H1 (cell line): ENCODE measurements around the gene JMJD7. TPM values are rescaled to one million over a fixed set of nuclear protein-coding genes. Genes with fewer than 3 reads are reported as not detected.

Experiments
- CTCF ChIA-PET: fragments of 300-600 bp; sonication (Branson Sonifier 250); formaldehyde crosslinking; loops from one replicate; lab custom pipeline; 2021; ENCODE audit not compliant: partially characterized antibody; lab: Charles Lee
- POLR2A ChIA-PET: fragments of 300-600 bp; sonication (Branson Sonifier 250); formaldehyde crosslinking; loops from one replicate; lab custom pipeline; 2021; ENCODE audit warnings: inconsistent platforms; ENCODE audit not compliant: partially characterized antibody; lab: Charles Lee
- DNase-seq, 2 experiments: peaks; one replicate each; pipeline versions ENCODE4 v3.0.0 to v3.0.0-alpha.2; 2010 to 2022; ENCODE audit warnings: low spot score in 2 of 2, low read depth in 1 of 2, mixed read lengths in 1 of 2
- FAIRE-seq: peaks from 2 replicates; lab custom pipeline; 2011; peaks lifted over from hg19 to GRCh38; lab: Jason Lieb, UNC
- H2AFZ ChIP-seq: 2 replicates; pipeline ENCODE4 v1.8.1; 2012; ENCODE audit warnings: low read length, inconsistent platforms
- H2AK5ac ChIP-seq: 2 replicates; pipeline ENCODE4 v1.6.1; 2013; ENCODE audit warnings: low read depth, low read length
- H2BK120ac ChIP-seq: replicated peaks from 2 replicates; pipeline ENCODE3; 2013; ENCODE audit warnings: low read depth, low read length, inconsistent platforms
- H2BK12ac ChIP-seq: 2 replicates; pipeline ENCODE4 v1.6.1; 2013; ENCODE audit warnings: low read depth, low read length
- H2BK15ac ChIP-seq: 2 replicates; pipeline ENCODE4 v1.6.1; 2013; ENCODE audit warnings: low read length
- H2BK20ac ChIP-seq: 2 replicates; pipeline ENCODE4 v1.6.1; 2013; ENCODE audit warnings: low read length
- H2BK5ac ChIP-seq: 2 replicates; pipeline ENCODE4 v1.6.1; 2013; ENCODE audit warnings: low read depth, low read length
- H3K14ac ChIP-seq: 2 replicates; pipeline ENCODE4 v1.6.1; 2013; ENCODE audit warnings: inconsistent platforms; ENCODE audit not compliant: insufficient read length
- H3K18ac ChIP-seq: 2 replicates; pipeline ENCODE4 v1.6.1; 2013; ENCODE audit warnings: low read length; ENCODE audit errors: extremely low read depth
- H3K23ac ChIP-seq: 2 replicates; pipeline ENCODE4 v1.6.1; 2013; ENCODE audit warnings: inconsistent platforms; ENCODE audit not compliant: insufficient read length
- H3K23me2 ChIP-seq: 2 replicates; pipeline ENCODE4 v1.6.1; 2013; ENCODE audit warnings: low read depth, low read length
- H3K27ac ChIP-seq: 2 replicates; pipeline ENCODE4 v1.6.1; 2011; ENCODE audit warnings: low read depth, low read length, inconsistent platforms
- H3K27me3 ChIP-seq, 4 experiments: replicated peaks in 1 of 4; 1 replicate in 1 of 4; 2 replicates in 3 of 4; pipeline versions ENCODE4 v1.6.1 to v1.8.1; 2011 to 2013; ENCODE audit warnings: low read length in 3 of 4, mild to moderate bottlenecking in 3 of 4, inconsistent platforms in 2 of 4, mixed read lengths in 2 of 4, moderate library complexity in 1 of 4; ENCODE audit not compliant: control insufficient read depth in 3 of 4, insufficient read depth in 3 of 4; ENCODE audit errors: extremely low read depth in 1 of 4
- H3K36me3 ChIP-seq, 4 experiments: 2 replicates each; pipeline versions ENCODE4 v1.6.1 to v1.8.1; 2011 to 2013; ENCODE audit warnings: mild to moderate bottlenecking in 4 of 4, low read length in 3 of 4, moderate library complexity in 2 of 4, control low read depth in 1 of 4, inconsistent platforms in 1 of 4; ENCODE audit not compliant: insufficient read depth in 4 of 4, control insufficient read depth in 2 of 4
- H3K4ac ChIP-seq: replicated peaks from 2 replicates; pipeline ENCODE3; 2013; ENCODE audit warnings: low read length, low read depth, mixed read lengths, inconsistent platforms; ENCODE audit not compliant: insufficient read length
- H3K4me1 ChIP-seq, 4 experiments: replicated peaks in 1 of 4; 1 replicate in 1 of 4; 2 replicates in 3 of 4; pipeline versions ENCODE4 v1.6.1 to v1.8.1; 2011 to 2013; ENCODE audit warnings: low read length in 3 of 4, inconsistent platforms in 2 of 4, mixed read lengths in 1 of 4; ENCODE audit not compliant: insufficient read depth in 4 of 4, control insufficient read depth in 3 of 4
- H3K4me2 ChIP-seq, 2 experiments: 2 replicates each; pipeline versions ENCODE4 v1.6.1 to v1.8.1; 2011 to 2013; ENCODE audit warnings: low read depth in 2 of 2, low read length in 2 of 2, control low read depth in 1 of 2, inconsistent platforms in 1 of 2, mild to moderate bottlenecking in 1 of 2; ENCODE audit not compliant: insufficient read depth in 1 of 2
- H3K4me3 ChIP-seq, 4 experiments: fragments of 200-600, 300-600 bp in 1 of 4; sonication (generic), shearing (Covaris generic), sonication (Bioruptor Twin) in 1 of 4; 2 replicates each; pipeline versions ENCODE4 v1.5.1 to v1.8.1; 2011 to 2016; ENCODE audit warnings: low read length in 4 of 4, low read depth in 3 of 4, control low read depth in 2 of 4, inconsistent platforms in 2 of 4, mild to moderate bottlenecking in 2 of 4, mixed read lengths in 1 of 4, moderate library complexity in 1 of 4; ENCODE audit not compliant: insufficient read depth in 2 of 4; ENCODE audit errors: extremely low read depth in 1 of 4
- H3K56ac ChIP-seq: replicated peaks from 2 replicates; pipeline ENCODE3; 2013; ENCODE audit warnings: low read depth, mild to moderate bottlenecking, mixed read lengths, low read length, inconsistent platforms; ENCODE audit not compliant: insufficient read length
- H3K79me1 ChIP-seq: 2 replicates; pipeline ENCODE4 v1.6.1; 2013; ENCODE audit warnings: low read depth, low read length, control low read depth
- H3K79me2 ChIP-seq, 2 experiments: 2 replicates each; pipeline versions ENCODE4 v1.6.1 to v1.8.1; 2012 to 2013; ENCODE audit warnings: low read length in 2 of 2, mild to moderate bottlenecking in 2 of 2, inconsistent platforms in 1 of 2; ENCODE audit not compliant: insufficient read depth in 2 of 2, control insufficient read depth in 1 of 2
- H3K9ac ChIP-seq, 4 experiments: replicated peaks in 1 of 4; 1 replicate in 1 of 4; 2 replicates in 3 of 4; pipeline versions ENCODE4 v1.6.1 to v1.8.1; 2011 to 2013; ENCODE audit warnings: low read depth in 3 of 4, low read length in 3 of 4, control low read depth in 2 of 4, mild to moderate bottlenecking in 2 of 4, moderate library complexity in 2 of 4, inconsistent platforms in 1 of 4; ENCODE audit errors: extremely low read depth in 1 of 4
- H3K9me3 ChIP-seq, 2 experiments: 2 replicates each; pipeline versions ENCODE4 v1.6.1 to v1.8.1; 2012 to 2013; ENCODE audit warnings: mild to moderate bottlenecking in 2 of 2, moderate library complexity in 2 of 2, control low read depth in 1 of 2, inconsistent platforms in 1 of 2, low read depth in 1 of 2, low read length in 1 of 2, mixed read lengths in 1 of 2; ENCODE audit not compliant: insufficient read depth in 2 of 2
- H4K20me1 ChIP-seq, 2 experiments: replicated peaks in 1 of 2; 2 replicates each; pipeline versions ENCODE3 to v1.8.1; 2011 to 2013; ENCODE audit warnings: inconsistent platforms in 2 of 2, low read length in 2 of 2, mild to moderate bottlenecking in 1 of 2; ENCODE audit not compliant: insufficient read depth in 2 of 2, control insufficient read depth in 1 of 2
- H4K5ac ChIP-seq: 2 replicates; pipeline ENCODE4 v1.6.1; 2013; ENCODE audit warnings: low read length, low read depth, mixed read lengths, inconsistent platforms; ENCODE audit not compliant: insufficient read length
- H4K8ac ChIP-seq: 2 replicates; pipeline ENCODE4 v1.8.0; 2013; ENCODE audit warnings: mild to moderate bottlenecking, moderate library complexity, low read length, inconsistent platforms; ENCODE audit not compliant: insufficient read depth; ENCODE audit errors: extremely low read depth
- H4K91ac ChIP-seq: replicated peaks from 2 replicates; pipeline ENCODE3; 2013; ENCODE audit warnings: low read length, mixed read lengths, inconsistent platforms; ENCODE audit not compliant: insufficient read length
- GTF2F1 ChIP-seq: IDR thresholded peaks from 2 replicates; pipeline ENCODE4 v1.6.1; 2012; ENCODE audit warnings: low read depth, low read length, improper control_type of control experiment, borderline replicate concordance
- ZNF274 ChIP-seq: IDR thresholded peaks from 2 replicates; pipeline ENCODE4 v1.7.0; 2012; ENCODE audit warnings: low read length, borderline replicate concordance; ENCODE audit errors: extremely low read depth
- WGBS, 2 experiments: shearing (Covaris generic) in 1 of 2; methylation state at CpG; one replicate each; pipeline versions ENCODE4 v1.1.6 to v1.1.7; 2013 to 2015; ENCODE audit warnings: low lambda C conversion rate in 2 of 2, mixed read lengths in 2 of 2, inconsistent platforms in 1 of 2, low coverage in 1 of 2, missing lambda C conversion rate in 1 of 2; ENCODE audit not compliant: insufficient replicate concordance in 2 of 2, insufficient coverage in 1 of 2, insufficient read length in 1 of 2; ENCODE audit errors: extremely low coverage in 1 of 2, missing lambda C conversion rate in 1 of 2; 5-methylcytosine and 5-hydroxymethylcytosine counted together
- polyA plus RNA-seq, 7 experiments: library from polyadenylated mRNA; depleted of rRNA in 3 of 7; stranded (reverse) in 5 of 7; unstranded in 2 of 7; fragments of >200 nt in 5 of 7; fragments of 200-250 nt in 2 of 7; gene quantifications; 1 replicate in 5 of 7; 2 replicates in 1 of 7; 4 replicates in 1 of 7; pipeline versions ENCODE4 v1.2.1 to v1.2.3, GENCODE V29; 2011 to 2013; ENCODE audit warnings: missing spikeins in 2 of 7, mixed read lengths in 2 of 7
- total RNA-seq: library from RNA; stranded (reverse); fragmentation: NEBNext Ultra II Directional; extraction: Animal tissue kit (Norgen Biotek cat#: 25700); gene quantifications from 2 replicates; pipeline ENCODE4 v1.2.1, GENCODE V29; 2021

The JMJD7 gene
- total and polyA plus RNA-seq, 2 of the 8 experiments (the other 6 are each of a cell fraction or from before 2014, with no cell fraction given): 15.0 to 20.0 TPM

DNA sequence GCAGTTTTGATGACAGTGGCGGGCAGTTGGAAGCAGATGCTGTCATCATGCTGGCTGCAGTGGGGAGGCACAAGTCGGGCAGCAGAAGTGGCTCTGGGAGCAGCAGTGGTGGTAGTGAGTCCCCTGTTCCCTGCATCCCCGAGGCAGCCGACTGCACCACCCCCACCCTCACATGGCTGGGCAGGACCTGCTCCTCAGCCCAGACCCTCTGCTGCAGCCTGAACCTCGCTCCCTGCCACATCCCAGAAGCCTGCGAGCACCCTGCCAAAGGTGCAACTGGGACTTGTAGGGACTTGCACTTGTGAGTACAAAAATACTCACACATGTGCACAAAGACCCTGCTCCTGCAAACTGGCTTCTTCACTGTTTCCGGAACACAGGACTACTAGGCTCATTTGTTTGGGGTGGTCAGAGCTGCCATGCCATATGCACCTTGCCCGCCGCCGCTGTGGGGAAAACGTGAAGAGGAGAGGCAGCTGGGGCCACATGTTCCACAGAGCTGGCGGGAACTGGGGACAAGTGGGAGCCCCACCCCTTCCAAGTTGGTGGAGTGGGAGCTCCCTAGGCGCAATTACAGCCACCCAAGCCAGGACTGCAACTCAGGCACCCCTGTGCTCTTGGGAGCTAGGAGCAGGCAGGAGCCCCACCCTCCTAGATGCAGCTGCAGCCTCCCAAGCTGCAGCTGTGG lies 2.2 kb downstream of the JMJD7 start:
- ChIA-PET CTCF (interaction anchor here (1.0 to 3.8 kb wide), 6 partner anchors 15 to 74 kb away, joined by 3 to 30 read pairs (median 9); partner anchors contain the start of gene MAPKBP1), POLR2A (interaction anchor here (0.7 to 1.2 kb wide), 2 partner anchors 10 to 15 kb away, joined by 3 read pairs; no protein-coding TSS in a partner anchor)
- no peak overlapping the region for H2AFZ ChIP-seq
- H2AK5ac ChIP-seq: no peak overlapping the region
- WGBS, 2 experiments: 91% methylated on average over 13 of the region's 13 CpGs; no CpG with 5 or more reads in 1 of the 2 experiments
- no peak overlapping the region for H3K23ac ChIP-seq
- H4K8ac ChIP-seq: peak overlapping the region; percentile 28; the same call in 1 of the 2 replicates
- H3K56ac ChIP-seq: no peak overlapping the region
- peaks cover 1 to 15% of the 10 kb centered on the region in 2 experiments for H4K20me1 ChIP-seq
- no peak for DNase-seq
- peaks cover 0 to 3% (median 0%) of the 10 kb centered on the region in 4 experiments; a peak in 4 of 8 replicates for H3K36me3 ChIP-seq
- no peak overlapping the region for H3K4ac ChIP-seq
- no peaks in the 10 kb centered on the region for H3K9me3 ChIP-seq
- no peak overlapping the region for H4K5ac ChIP-seq
- H3K4me1 ChIP-seq: peaks cover 0 to 4% (median 2%) of the 10 kb centered on the region in 4 experiments; a peak in 4 of 7 replicates
- peaks cover 2% of the 10 kb centered on the region; the same call in 1 of the 2 replicates for H3K79me1 ChIP-seq
- peaks cover 0 to 2% (median 0%) of the 10 kb centered on the region in 4 experiments; a peak in 1 of 7 replicates for H3K27me3 ChIP-seq
- H4K91ac ChIP-seq: no peak overlapping the region
- no peak overlapping the region for H2BK20ac ChIP-seq
- H3K27ac ChIP-seq: no peak overlapping the region; the same call in 1 of the 2 replicates
- no peak overlapping the region for H3K18ac ChIP-seq
- no peak overlapping the region for H3K4me2 ChIP-seq
- H2BK120ac ChIP-seq: no peak overlapping the region
- H3K79me2 ChIP-seq: no peaks in the 10 kb centered on the region
- H2BK12ac ChIP-seq: no peak overlapping the region; the same call in 1 of the 2 replicates
- H2BK5ac ChIP-seq: 0 out of 2 replicates have a peak overlapping the region, but pooled peaks have one; percentile 35
- no peak overlapping the region for H3K4me3 ChIP-seq
- H3K23me2 ChIP-seq: peaks cover 10% of the 10 kb centered on the region; the same call in 1 of the 2 replicates
- no peak for FAIRE-seq
- H3K9ac ChIP-seq: no peak overlapping the region
- H3K14ac ChIP-seq: no peak overlapping the region
- H2BK15ac ChIP-seq: no peak overlapping the region
- TF ChIP-seq ZNF274 (no peak), GTF2F1 (no peak)
